ENCODE results near the gene EXOG.

GRCh38 chr3:38453913-38454177, 42.3 kb upstream of the EXOG start:
- TF ChIP-seq SP1 (CRISPR knock-in tag; conservative IDR thresholded peaks at IDR 0.05) (no peak), ZNF317 (CRISPR knock-in tag; IDR thresholded peaks at IDR 0.05; ENCODE audit: borderline replicate concordance, low read depth) (no peak), CTCF (IDR thresholded peaks at IDR 0.05) (no peak), FOXJ3 (CRISPR knock-in tag; IDR thresholded peaks at IDR 0.05; ENCODE audit: borderline replicate concordance) (no peak), USF1 (CRISPR knock-in tag; IDR thresholded peaks at IDR 0.05) (no peak), ZNF281 (CRISPR knock-in tag; IDR thresholded peaks at IDR 0.05) (no peak), SMAD4 (CRISPR knock-in tag; IDR thresholded peaks at IDR 0.05) (no peak), E2F1 (CRISPR knock-in tag; IDR thresholded peaks at IDR 0.05) (no peak), CREB1 (CRISPR knock-in tag; IDR thresholded peaks at IDR 0.05) (no peak)

Data from WTC11 (cell line).